Measurements from ENCODE around the gene CNPY3.

Gene CNPY3

DNA sequence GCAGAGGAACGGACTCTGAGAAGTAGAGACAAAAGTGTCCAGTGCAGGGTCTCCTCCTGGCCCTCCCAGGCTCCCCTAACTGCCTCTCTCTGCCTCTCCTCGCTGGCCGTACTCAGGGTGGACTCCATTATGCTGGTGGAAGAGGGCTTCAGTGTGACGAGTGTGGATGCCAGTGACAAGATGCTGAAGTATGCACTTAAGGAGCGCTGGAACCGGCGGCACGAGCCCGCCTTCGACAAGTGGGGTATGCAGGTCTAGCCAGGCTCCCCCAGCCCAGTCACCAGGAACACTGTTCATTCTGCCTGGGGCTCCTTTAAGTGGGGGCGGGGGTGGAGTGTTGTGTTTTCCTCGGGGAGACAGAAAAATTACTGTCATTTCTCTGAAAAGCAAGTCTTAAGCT is 32.8 kb downstream of the CNPY3 start:
- no peak overlapping the region for H3K27ac ChIP-seq (ENCODE audit: low read depth, low read length, poor library complexity, severe bottlenecking)
- no peaks in the 10 kb centered on the region for H3K9me3 ChIP-seq (ENCODE audit: low read length)

DNA sequence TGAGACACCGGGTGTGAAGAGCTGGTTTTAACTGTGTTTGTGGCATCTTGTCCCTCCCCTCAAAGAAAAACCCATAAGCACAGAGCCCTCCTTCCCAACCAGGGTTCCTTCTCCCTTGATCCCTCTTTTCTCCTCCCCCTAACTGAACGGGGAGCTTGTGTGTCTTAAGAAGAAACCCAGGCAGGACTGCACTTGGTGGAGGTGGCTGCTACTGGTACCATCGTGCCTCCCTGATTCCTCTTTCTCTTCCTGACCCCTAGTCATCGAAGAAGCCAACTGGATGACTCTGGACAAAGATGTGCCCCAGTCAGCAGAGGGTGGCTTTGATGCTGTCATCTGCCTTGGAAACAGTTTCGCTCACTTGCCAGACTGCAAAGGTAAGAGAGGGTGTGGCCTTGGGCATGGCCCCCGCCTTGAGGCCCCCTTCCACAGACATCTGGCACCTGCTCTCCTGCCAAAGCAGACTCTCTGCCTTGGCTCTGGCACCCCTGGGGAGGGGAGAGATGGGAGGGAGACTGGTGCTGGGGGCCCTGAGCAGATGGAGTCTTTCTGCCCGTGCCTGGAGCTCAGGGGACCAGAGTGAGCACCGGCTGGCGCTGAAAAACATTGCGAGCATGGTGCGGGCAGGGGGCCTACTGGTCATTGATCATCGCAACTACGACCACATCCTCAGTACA is 33.4 kb downstream of the CNPY3 start:
- Histone ChIP-seq H3F3A (ENCODE audit: insufficient read depth, low read length) (no peaks in the 10 kb centered on the region), H3K4me2 (ENCODE audit: low read length) (no peak overlapping the region), H3K4me3 (ENCODE audit: low read depth, low read length, poor library complexity, severe bottlenecking) (no peak overlapping the region), H3K9ac (ENCODE audit: low read length) (no peak overlapping the region), H3K9me2 (ENCODE audit: low read depth, low read length) (no peaks in the 10 kb centered on the region), H3K36me3 (ENCODE audit: insufficient read depth, low read length) (peaks cover 21% of the 10 kb centered on the region; the same call in 1 of the 2 replicates), H3K79me2 (ENCODE audit: insufficient read depth, low read length) (no peaks in the 10 kb centered on the region), H3K27me3 (ENCODE audit: insufficient read depth, low read length) (no peaks in the 10 kb centered on the region), H3K9me3 (ENCODE audit: low read length) (no peaks in the 10 kb centered on the region), H3K4me1 (ENCODE audit: insufficient read depth, low read length, severe bottlenecking) (peaks cover 9% of the 10 kb centered on the region), H2AFZ (ENCODE audit: low read length) (no peak overlapping the region), H4K20me1 (ENCODE audit: insufficient read depth, low read length) (no peaks in the 10 kb centered on the region), H3K27ac (ENCODE audit: low read depth, low read length, poor library complexity, severe bottlenecking) (no peak overlapping the region)
- TF ChIP-seq EZH2 (IDR thresholded peaks at IDR 0.05; ENCODE audit: borderline replicate concordance, low read length) = no peak
- TF ChIP-seq, protein P1, sequence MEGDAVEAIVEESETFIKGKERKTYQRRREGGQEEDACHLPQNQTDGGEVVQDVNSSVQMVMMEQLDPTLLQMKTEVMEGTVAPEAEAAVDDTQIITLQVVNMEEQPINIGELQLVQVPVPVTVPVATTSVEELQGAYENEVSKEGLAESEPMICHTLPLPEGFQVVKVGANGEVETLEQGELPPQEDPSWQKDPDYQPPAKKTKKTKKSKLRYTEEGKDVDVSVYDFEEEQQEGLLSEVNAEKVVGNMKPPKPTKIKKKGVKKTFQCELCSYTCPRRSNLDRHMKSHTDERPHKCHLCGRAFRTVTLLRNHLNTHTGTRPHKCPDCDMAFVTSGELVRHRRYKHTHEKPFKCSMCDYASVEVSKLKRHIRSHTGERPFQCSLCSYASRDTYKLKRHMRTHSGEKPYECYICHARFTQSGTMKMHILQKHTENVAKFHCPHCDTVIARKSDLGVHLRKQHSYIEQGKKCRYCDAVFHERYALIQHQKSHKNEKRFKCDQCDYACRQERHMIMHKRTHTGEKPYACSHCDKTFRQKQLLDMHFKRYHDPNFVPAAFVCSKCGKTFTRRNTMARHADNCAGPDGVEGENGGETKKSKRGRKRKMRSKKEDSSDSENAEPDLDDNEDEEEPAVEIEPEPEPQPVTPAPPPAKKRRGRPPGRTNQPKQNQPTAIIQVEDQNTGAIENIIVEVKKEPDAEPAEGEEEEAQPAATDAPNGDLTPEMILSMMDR (IDR thresholded peaks at IDR 0.05; ENCODE audit: low read length) = no peak

More for the DNA sequence above, 32.8 kb downstream of the CNPY3 start:
- H3K36me3 ChIP-seq (ENCODE audit: insufficient read depth, low read length) = peaks cover 21% of the 10 kb centered on the region; the same call in 1 of the 2 replicates
- H3K27me3 ChIP-seq (ENCODE audit: insufficient read depth, low read length) = no peaks in the 10 kb centered on the region
- H3K79me2 ChIP-seq (ENCODE audit: insufficient read depth, low read length) = no peaks in the 10 kb centered on the region
- no peaks in the 10 kb centered on the region for H4K20me1 ChIP-seq (ENCODE audit: insufficient read depth, low read length)
- H2AFZ ChIP-seq (ENCODE audit: low read length) = no peak overlapping the region
- H3K9ac ChIP-seq (ENCODE audit: low read length) = no peak overlapping the region
- no peak overlapping the region for H3K4me2 ChIP-seq (ENCODE audit: low read length)
- H3K4me1 ChIP-seq (ENCODE audit: insufficient read depth, low read length, severe bottlenecking) = peaks cover 9% of the 10 kb centered on the region
- H3F3A ChIP-seq (ENCODE audit: insufficient read depth, low read length) = no peaks in the 10 kb centered on the region
- no peak overlapping the region for H3K4me3 ChIP-seq (ENCODE audit: low read depth, low read length, poor library complexity, severe bottlenecking)
- no peaks in the 10 kb centered on the region for H3K9me2 ChIP-seq (ENCODE audit: low read depth, low read length)
- no peak for TF ChIP-seq EZH2 (IDR thresholded peaks at IDR 0.05; ENCODE audit: borderline replicate concordance, low read length)
- TF ChIP-seq, protein P1 (IDR thresholded peaks at IDR 0.05; ENCODE audit: low read length) = no peak

DNA sequence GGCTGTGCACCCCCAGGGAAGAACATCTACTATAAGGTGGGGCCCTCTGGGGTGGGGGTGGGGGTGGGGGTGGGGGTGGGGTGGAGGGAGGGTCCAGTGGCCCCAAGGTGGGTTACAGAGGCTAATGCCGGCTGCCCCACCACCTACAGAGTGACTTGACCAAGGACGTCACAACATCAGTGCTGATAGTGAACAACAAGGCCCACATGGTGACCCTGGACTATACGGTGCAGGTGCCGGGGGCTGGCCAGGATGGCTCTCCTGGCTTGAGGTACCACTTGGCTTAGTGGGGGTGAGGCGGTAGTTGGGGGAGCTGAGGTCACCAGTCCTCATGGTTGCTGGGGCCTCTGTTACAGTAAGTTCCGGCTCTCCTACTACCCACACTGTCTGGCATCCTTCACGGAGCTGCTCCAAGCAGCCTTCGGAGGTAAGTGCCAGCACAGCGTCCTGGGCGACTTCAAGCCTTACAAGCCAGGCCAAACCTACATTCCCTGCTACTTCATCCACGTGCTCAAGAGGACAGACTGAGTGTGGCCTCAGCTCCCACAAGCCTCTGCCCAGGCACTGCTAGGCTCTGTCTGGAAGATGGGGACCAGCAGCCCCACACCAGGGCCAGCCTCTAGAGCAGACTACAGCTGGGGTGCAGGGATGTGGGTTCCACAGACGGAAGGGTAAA is 34.0 kb downstream of the CNPY3 start:
- H3K4me1 ChIP-seq (ENCODE audit: insufficient read depth, low read length, severe bottlenecking) = peaks cover 9% of the 10 kb centered on the region
- no peak overlapping the region for H3K4me3 ChIP-seq (ENCODE audit: low read depth, low read length, poor library complexity, severe bottlenecking)
- no peak overlapping the region for H3K9ac ChIP-seq (ENCODE audit: low read length)
- H3K27me3 ChIP-seq (ENCODE audit: insufficient read depth, low read length) = no peaks in the 10 kb centered on the region
- TF ChIP-seq, protein P1 (IDR thresholded peaks at IDR 0.05; ENCODE audit: low read length) = no peak
- no peak for TF ChIP-seq EZH2 (IDR thresholded peaks at IDR 0.05; ENCODE audit: borderline replicate concordance, low read length)
- no peaks in the 10 kb centered on the region for H3F3A ChIP-seq (ENCODE audit: insufficient read depth, low read length)
- no peaks in the 10 kb centered on the region for H3K79me2 ChIP-seq (ENCODE audit: insufficient read depth, low read length)
- no peak overlapping the region for H3K4me2 ChIP-seq (ENCODE audit: low read length)
- H2AFZ ChIP-seq (ENCODE audit: low read length) = no peak overlapping the region
- peaks cover 23% of the 10 kb centered on the region; the same call in 1 of the 2 replicates for H3K36me3 ChIP-seq (ENCODE audit: insufficient read depth, low read length)
- no peak overlapping the region for H3K27ac ChIP-seq (ENCODE audit: low read depth, low read length, poor library complexity, severe bottlenecking)
- no peaks in the 10 kb centered on the region for H3K9me3 ChIP-seq (ENCODE audit: low read length)
- H3K9me2 ChIP-seq (ENCODE audit: low read depth, low read length) = no peaks in the 10 kb centered on the region
- H4K20me1 ChIP-seq (ENCODE audit: insufficient read depth, low read length) = no peaks in the 10 kb centered on the region
